HEK293 (cell line): ENCODE data around the gene CDH11.

ENCODE experiments used
- CTCF ChIA-PET: fragments of 350-600 bp; formaldehyde crosslinking; extraction: SDS; loops from one replicate; lab custom pipeline; 2021; ENCODE audit warnings: antibody characterized with exemption; lab: Yijun Ruan, JAX
- POLR2A ChIA-PET: fragments of 300-600 bp; formaldehyde crosslinking; extraction: SDS; loops from one replicate; lab custom pipeline; 2020; ENCODE audit warnings: antibody characterized with exemption, inconsistent platforms; lab: Yijun Ruan, JAX
- H3K27ac ChIP-seq: fragments of 200-500 bp; sonication (Bioruptor generic); 2 replicates; pipeline ENCODE4 v1.5.1; 2014; ENCODE audit warnings: low read depth, low read length, control low read depth, inconsistent platforms; ENCODE audit errors: extremely low read depth
- H3K36me3 ChIP-seq, 2 experiments: fragments of 200-500 bp in 1 of 2; sonication (Bioruptor generic) in 1 of 2; 1 replicate in 1 of 2; 2 replicates in 1 of 2; pipeline ENCODE4 v1.5.1; 2014 to 2017; ENCODE audit warnings: inconsistent platforms in 2 of 2, low read length in 2 of 2; ENCODE audit not compliant: control insufficient read depth in 2 of 2, insufficient read depth in 1 of 2
- H3K4me1 ChIP-seq: fragments of 200-500 bp; sonication (Bioruptor generic); 2 replicates; pipeline ENCODE4 v1.5.1; 2014; ENCODE audit warnings: mild to moderate bottlenecking, low read length, inconsistent platforms; ENCODE audit not compliant: control insufficient read depth, insufficient read depth
- H3K4me3 ChIP-seq: 2 replicates; pipeline ENCODE4 v1.5.1; 2011; ENCODE audit warnings: low read depth, mild to moderate bottlenecking, control low read depth, low read length, moderate library complexity
- H3K9me3 ChIP-seq: fragments of 200-500 bp; sonication (Bioruptor generic); 2 replicates; pipeline ENCODE4 v1.5.1; 2014; ENCODE audit warnings: low read depth, low read length, inconsistent platforms; ENCODE audit not compliant: control insufficient read depth, insufficient read depth
- KLF1 ChIP-seq: fragments of 450-650 bp; formaldehyde crosslinking; IDR thresholded peaks from 2 replicates; pipeline ENCODE4 v1.5.1; 2016; ENCODE audit warnings: missing biosample characterization, missing genetic modification characterization
- SETDB1 ChIP-seq: IDR thresholded peaks from one replicate; pipeline ENCODE4 v1.6.1; 2017; ENCODE audit warnings: mild to moderate bottlenecking, low read length, moderate library complexity, mixed read lengths; ENCODE audit not compliant: insufficient read length
- TRIM28 ChIP-seq: IDR thresholded peaks from 2 replicates; pipeline ENCODE4 v1.6.1; 2011; ENCODE audit warnings: low read length, control low read depth, borderline replicate concordance
- ZBTB7A ChIP-seq: fragments of 450-650 bp; formaldehyde crosslinking; IDR thresholded peaks from 2 replicates; pipeline ENCODE4 v1.5.1; 2016; ENCODE audit warnings: low read depth, missing biosample characterization, missing genetic modification characterization
- ZIC2 ChIP-seq: fragments of 450-650 bp; formaldehyde crosslinking; IDR thresholded peaks from 2 replicates; pipeline ENCODE4 v1.5.1; 2016; ENCODE audit warnings: missing biosample characterization, missing genetic modification characterization
- ZNF174 ChIP-seq: fragments of 450-650 bp; formaldehyde crosslinking; IDR thresholded peaks from 2 replicates; pipeline ENCODE4 v1.5.0; 2017; ENCODE audit warnings: missing biosample characterization, mild to moderate bottlenecking, missing genetic modification characterization
- ZNF214 ChIP-seq: fragments of 450-650 bp; formaldehyde crosslinking; IDR thresholded peaks from 2 replicates; pipeline ENCODE4 v1.5.1; 2017; ENCODE audit warnings: missing biosample characterization, mild to moderate bottlenecking, missing genetic modification characterization, borderline replicate concordance
- ZNF341 ChIP-seq: fragments of 450-650 bp; formaldehyde crosslinking; IDR thresholded peaks from 2 replicates; pipeline ENCODE4; 2016; ENCODE audit warnings: low read depth, missing biosample characterization, missing genetic modification characterization
- ZNF354C ChIP-seq: fragments of 450-650 bp; formaldehyde crosslinking; IDR thresholded peaks from 2 replicates; pipeline ENCODE4 v1.5.1; 2016; ENCODE audit warnings: missing biosample characterization, missing genetic modification characterization, low read depth, borderline replicate concordance
- ZNF391 ChIP-seq: fragments of 450-650 bp; formaldehyde crosslinking; IDR thresholded peaks from 2 replicates; pipeline ENCODE4 v1.5.1; 2016; ENCODE audit warnings: low read depth, missing biosample characterization, missing genetic modification characterization, borderline replicate concordance
- ZNF629 ChIP-seq: fragments of 450-650 bp; formaldehyde crosslinking; IDR thresholded peaks from 2 replicates; pipeline ENCODE4 v1.5.1; 2017; ENCODE audit warnings: missing biosample characterization, missing genetic modification characterization
- ZNF654 ChIP-seq: fragments of 450-650 bp; formaldehyde crosslinking; IDR thresholded peaks from 2 replicates; pipeline ENCODE4 v1.5.1; 2016; ENCODE audit warnings: low read depth, missing biosample characterization, missing genetic modification characterization
- ZSCAN23 ChIP-seq: fragments of 450-650 bp; formaldehyde crosslinking; IDR thresholded peaks from 2 replicates; pipeline ENCODE4 v1.5.1; 2016; ENCODE audit warnings: missing biosample characterization, missing genetic modification characterization
- TF ChIP-seq, protein P1 (sequence below): fragments of 450-650 bp; formaldehyde crosslinking; IDR thresholded peaks from 2 replicates; pipeline ENCODE4 v1.5.1; 2016; ENCODE audit warnings: missing biosample characterization, missing genetic modification characterization
- TF ChIP-seq, protein P2 (sequence below): fragments of 450-650 bp; formaldehyde crosslinking; IDR thresholded peaks from 2 replicates; pipeline ENCODE4 v1.5.1; 2016; ENCODE audit warnings: missing biosample characterization, missing genetic modification characterization
- TF ChIP-seq, protein P3 (sequence below): fragments of 450-650 bp; formaldehyde crosslinking; conservative IDR thresholded peaks from 2 replicates; pipeline ENCODE4 v1.5.1; 2016; ENCODE audit warnings: low read depth, missing biosample characterization, missing genetic modification characterization

The CDH11 gene

DNA sequence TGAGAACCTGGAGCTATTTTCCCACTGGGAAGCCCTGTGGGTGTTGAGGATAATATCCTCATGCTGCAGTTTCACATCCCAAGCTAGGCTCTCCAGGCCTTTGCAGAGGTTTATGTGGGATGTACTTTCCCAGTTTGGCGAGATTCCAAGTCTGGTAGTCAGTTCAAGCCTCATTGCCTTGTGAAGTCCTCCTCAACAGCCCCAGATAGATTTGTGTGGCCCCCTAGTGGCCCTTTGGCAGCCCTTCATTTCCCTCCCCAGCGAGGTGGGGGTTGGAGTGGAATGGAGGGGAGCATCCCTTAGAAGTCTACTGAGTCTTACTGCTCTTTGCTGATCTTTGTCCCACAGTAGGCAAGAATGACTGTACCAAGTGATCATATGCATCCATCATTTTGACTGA lies 137.9 kb downstream of the CDH11 start:
- no peak overlapping the region for H3K4me3 ChIP-seq
- no peaks in the 10 kb centered on the region for H3K9me3 ChIP-seq
- H3K27ac ChIP-seq, result no peak overlapping the region
- POLR2A ChIA-PET, result no interaction called here
- H3K36me3 ChIP-seq, result peaks cover 0 to 7% of the 10 kb centered on the region in 2 experiments; a peak in 2 of 3 replicates
- CTCF ChIA-PET, result interaction anchor here (0.6 to 2.0 kb wide), 4 partner anchors 9 to 969 kb away, joined by 3 to 10 read pairs (median 4); no protein-coding TSS in a partner anchor
- H3K4me1 ChIP-seq, result no peaks in the 10 kb centered on the region
- 0 out of 2 replicates have a peak, but pooled peaks have one; percentile 51 for TF ChIP-seq TRIM28
- TF ChIP-seq KLF1 (tag by site-specific recombination), result no peak
- 0 out of 2 replicates have a peak, but pooled peaks have one; percentile 9 for TF ChIP-seq ZNF654

DNA sequence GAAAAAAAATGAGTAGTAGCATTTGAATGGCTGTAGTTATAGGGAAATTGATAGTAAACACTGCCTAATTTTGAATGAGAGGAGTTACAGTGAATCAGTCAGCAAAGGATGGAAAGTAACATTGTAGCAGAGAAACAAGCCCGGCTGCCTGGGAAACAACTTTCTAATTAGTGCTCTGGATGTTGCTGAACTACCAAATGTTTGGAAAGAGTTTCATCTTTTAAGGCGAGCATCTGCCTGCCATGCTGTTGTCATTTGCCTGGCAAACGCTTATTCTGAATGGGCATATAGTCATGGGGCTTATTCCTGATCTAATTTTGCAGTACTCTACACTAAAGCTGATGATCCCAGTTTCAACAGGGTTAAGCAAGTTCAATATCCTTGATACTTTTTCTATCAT lies 138.6 kb downstream of the CDH11 start:
- H3K9me3 ChIP-seq, result no peaks in the 10 kb centered on the region
- peaks cover 0 to 7% of the 10 kb centered on the region in 2 experiments; a peak in 2 of 3 replicates for H3K36me3 ChIP-seq
- TF ChIP-seq ZNF629 (no peak), SETDB1 (no peak)
- TF ChIP-seq, all 188 proteins: peak for 0
- H3K4me3 ChIP-seq, result no peak overlapping the region
- H3K27ac ChIP-seq, result no peak overlapping the region
- CTCF ChIA-PET, result interaction anchor here (0.6 to 2.0 kb wide), 3 partner anchors 8 to 968 kb away, joined by 3 to 10 read pairs (median 4); no protein-coding TSS in a partner anchor
- POLR2A ChIA-PET, result no interaction called here
- no peaks in the 10 kb centered on the region for H3K4me1 ChIP-seq

DNA sequence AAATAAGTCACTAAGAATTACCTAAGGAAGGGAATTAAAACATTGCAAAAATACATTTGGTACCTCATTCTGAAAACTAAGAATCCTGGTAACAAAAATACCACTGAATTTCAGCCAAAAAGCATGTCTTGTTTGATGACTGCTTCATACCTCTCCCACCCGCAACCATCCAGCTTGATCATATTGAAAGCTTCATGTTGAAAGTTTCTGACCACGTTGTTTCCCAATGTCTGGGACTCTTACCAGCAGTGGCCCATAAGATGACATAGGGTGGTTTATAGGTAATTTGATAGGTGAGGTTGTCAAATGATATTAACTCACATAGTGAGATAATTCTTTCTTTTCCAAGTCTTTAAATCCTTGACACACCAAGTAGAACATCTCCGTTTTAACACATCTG lies 139.3 kb downstream of the CDH11 start:
- ChIA-PET POLR2A (no interaction called here), CTCF (interaction anchor here (0.6 kb wide), 1 partner anchor 878 kb away, joined by 3 read pairs; no protein-coding TSS in a partner anchor)
- Histone ChIP-seq H3K27ac (no peak overlapping the region), H3K4me3 (no peak overlapping the region), H3K4me1 (no peaks in the 10 kb centered on the region), H3K9me3 (no peaks in the 10 kb centered on the region), H3K36me3 (peaks cover 0 to under 1% of the 10 kb centered on the region in 2 experiments; a peak in 1 of 3 replicates)
- TF ChIP-seq ZIC2 (tag by site-specific recombination), result no peak
- TF ChIP-seq, protein P1, sequence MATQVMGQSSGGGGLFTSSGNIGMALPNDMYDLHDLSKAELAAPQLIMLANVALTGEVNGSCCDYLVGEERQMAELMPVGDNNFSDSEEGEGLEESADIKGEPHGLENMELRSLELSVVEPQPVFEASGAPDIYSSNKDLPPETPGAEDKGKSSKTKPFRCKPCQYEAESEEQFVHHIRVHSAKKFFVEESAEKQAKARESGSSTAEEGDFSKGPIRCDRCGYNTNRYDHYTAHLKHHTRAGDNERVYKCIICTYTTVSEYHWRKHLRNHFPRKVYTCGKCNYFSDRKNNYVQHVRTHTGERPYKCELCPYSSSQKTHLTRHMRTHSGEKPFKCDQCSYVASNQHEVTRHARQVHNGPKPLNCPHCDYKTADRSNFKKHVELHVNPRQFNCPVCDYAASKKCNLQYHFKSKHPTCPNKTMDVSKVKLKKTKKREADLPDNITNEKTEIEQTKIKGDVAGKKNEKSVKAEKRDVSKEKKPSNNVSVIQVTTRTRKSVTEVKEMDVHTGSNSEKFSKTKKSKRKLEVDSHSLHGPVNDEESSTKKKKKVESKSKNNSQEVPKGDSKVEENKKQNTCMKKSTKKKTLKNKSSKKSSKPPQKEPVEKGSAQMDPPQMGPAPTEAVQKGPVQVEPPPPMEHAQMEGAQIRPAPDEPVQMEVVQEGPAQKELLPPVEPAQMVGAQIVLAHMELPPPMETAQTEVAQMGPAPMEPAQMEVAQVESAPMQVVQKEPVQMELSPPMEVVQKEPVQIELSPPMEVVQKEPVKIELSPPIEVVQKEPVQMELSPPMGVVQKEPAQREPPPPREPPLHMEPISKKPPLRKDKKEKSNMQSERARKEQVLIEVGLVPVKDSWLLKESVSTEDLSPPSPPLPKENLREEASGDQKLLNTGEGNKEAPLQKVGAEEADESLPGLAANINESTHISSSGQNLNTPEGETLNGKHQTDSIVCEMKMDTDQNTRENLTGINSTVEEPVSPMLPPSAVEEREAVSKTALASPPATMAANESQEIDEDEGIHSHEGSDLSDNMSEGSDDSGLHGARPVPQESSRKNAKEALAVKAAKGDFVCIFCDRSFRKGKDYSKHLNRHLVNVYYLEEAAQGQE (tag by site-specific recombination), result no peak
- TF ChIP-seq ZNF214 (tag by site-specific recombination), result no peak
- TF ChIP-seq, protein P2, sequence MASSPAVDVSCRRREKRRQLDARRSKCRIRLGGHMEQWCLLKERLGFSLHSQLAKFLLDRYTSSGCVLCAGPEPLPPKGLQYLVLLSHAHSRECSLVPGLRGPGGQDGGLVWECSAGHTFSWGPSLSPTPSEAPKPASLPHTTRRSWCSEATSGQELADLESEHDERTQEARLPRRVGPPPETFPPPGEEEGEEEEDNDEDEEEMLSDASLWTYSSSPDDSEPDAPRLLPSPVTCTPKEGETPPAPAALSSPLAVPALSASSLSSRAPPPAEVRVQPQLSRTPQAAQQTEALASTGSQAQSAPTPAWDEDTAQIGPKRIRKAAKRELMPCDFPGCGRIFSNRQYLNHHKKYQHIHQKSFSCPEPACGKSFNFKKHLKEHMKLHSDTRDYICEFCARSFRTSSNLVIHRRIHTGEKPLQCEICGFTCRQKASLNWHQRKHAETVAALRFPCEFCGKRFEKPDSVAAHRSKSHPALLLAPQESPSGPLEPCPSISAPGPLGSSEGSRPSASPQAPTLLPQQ (tag by site-specific recombination), result no peak
- no peak for TF ChIP-seq ZNF354C (tag by site-specific recombination)
- TF ChIP-seq ZNF341 (tag by site-specific recombination), result no peak
- no peak for TF ChIP-seq ZNF174 (tag by site-specific recombination)
- TF ChIP-seq, protein P3, sequence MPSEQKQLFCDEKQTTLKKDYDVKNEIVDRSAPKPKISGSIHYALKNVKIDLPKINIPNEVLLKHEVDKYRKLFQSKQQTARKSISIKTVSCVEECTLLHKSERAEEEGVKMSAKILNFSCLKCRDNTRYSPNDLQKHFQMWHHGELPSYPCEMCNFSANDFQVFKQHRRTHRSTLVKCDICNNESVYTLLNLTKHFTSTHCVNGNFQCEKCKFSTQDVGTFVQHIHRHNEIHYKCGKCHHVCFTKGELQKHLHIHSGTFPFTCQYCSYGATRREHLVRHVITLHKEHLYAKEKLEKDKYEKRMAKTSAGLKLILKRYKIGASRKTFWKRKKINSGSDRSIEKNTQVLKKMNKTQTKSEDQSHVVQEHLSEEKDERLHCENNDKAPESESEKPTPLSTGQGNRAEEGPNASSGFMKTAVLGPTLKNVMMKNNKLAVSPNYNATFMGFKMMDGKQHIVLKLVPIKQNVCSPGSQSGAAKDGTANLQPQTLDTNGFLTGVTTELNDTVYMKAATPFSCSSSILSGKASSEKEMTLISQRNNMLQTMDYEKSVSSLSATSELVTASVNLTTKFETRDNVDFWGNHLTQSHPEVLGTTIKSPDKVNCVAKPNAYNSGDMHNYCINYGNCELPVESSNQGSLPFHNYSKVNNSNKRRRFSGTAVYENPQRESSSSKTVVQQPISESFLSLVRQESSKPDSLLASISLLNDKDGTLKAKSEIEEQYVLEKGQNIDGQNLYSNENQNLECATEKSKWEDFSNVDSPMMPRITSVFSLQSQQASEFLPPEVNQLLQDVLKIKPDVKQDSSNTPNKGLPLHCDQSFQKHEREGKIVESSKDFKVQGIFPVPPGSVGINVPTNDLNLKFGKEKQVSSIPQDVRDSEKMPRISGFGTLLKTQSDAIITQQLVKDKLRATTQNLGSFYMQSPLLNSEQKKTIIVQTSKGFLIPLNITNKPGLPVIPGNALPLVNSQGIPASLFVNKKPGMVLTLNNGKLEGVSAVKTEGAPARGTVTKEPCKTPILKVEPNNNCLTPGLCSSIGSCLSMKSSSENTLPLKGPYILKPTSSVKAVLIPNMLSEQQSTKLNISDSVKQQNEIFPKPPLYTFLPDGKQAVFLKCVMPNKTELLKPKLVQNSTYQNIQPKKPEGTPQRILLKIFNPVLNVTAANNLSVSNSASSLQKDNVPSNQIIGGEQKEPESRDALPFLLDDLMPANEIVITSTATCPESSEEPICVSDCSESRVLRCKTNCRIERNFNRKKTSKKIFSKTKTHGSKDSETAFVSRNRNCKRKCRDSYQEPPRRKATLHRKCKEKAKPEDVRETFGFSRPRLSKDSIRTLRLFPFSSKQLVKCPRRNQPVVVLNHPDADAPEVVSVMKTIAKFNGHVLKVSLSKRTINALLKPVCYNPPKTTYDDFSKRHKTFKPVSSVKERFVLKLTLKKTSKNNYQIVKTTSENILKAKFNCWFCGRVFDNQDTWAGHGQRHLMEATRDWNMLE, result no peak
- no peak for TF ChIP-seq ZSCAN23 (tag by site-specific recombination)
- TF ChIP-seq ZBTB7A, result no peak
- no peak for TF ChIP-seq ZNF391 (tag by site-specific recombination)
